ENCODE results near the gene LRWD1. TPM values are rescaled to one million over a fixed set of nuclear protein-coding genes. Genes with fewer than 3 reads are reported as not detected.
A peak's percentile ranks its signal among the peaks of the same experiment; 100 is the strongest.
"Not testable (repeated sequence)": the region's sequence is repeated elsewhere in the genome, so short reads cannot be mapped to it uniquely, and the experiment has no call there.

The LRWD1 gene
- total RNA-seq, 2 donors from 2014 or later = 12.8 to 57.7 TPM

DNA sequence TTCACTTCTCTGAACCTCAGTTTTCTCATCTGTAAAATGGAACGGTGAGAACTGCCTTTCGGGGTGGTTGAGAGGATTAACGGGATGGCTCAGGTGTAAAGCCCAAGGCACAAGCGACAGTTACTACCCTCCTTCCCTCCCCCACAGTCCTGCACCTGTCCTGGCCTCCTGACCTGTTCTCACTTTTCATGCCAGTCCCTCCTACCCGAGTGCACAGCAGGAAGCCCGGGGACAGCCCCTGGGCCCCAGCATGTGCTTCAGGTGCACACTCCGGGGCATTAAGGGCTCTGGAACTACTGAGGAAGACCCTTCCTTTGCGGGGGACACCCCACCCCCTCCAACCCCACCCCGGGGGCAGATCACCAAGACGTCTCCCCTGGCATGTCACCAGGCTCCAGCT, 52.2 kb downstream of the LRWD1 start:
- no CpG with 5 or more reads among the region's 10 CpGs for WGBS
- H3K4me1 ChIP-seq (replicated peaks); H3K4me3 ChIP-seq; DNase-seq (ENCODE audit: low spot score); H3K27me3 ChIP-seq (replicated peaks; ENCODE audit: insufficient read depth); H3K9me3 ChIP-seq; intact Hi-C loops (cut with DNase I); H3K36me3 ChIP-seq; H3K27ac ChIP-seq: not testable (repeated sequence)

DNA sequence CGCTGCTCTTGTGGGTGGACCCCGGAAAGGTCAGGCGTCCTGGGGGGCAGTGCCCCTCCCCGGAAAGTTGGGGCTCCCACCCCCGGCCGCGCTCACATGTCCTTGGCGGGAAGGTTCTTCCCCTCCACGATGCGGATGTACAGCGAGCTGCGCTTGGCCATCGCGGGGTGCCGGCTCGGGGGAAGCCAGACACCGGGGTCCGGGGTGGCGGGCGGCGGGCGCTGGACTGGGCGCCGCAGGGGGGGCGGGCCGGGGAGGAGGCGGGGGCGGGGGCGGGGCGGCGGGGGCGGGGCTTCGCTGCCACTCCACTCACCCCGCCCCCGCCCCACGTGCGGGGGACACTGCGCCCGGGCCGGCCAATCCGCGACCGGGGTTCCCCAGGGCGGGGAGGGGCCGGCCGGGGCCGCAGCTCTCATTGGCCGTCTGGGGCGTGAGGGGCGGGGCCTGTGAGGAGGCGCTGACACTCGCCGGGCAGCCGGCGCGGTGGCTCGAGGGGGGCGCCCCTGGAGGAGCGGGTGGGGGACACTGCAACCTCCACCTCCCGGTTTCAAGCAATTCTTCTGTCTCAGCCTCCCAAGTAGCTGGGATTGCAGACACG, 52.9 kb downstream of the LRWD1 start, which contains the start of gene RASA4B:
Gene RASA4B, minus strand, starts transcription at position 228 of the 598 bp plus-strand sequence. Its CDS starts 67 bp downstream, at position 161.
- WGBS = no CpG with 5 or more reads among the region's 61 CpGs
- H3K9me3 ChIP-seq; H3K4me1 ChIP-seq (replicated peaks); H3K27me3 ChIP-seq (replicated peaks; ENCODE audit: insufficient read depth); DNase-seq (ENCODE audit: low spot score); H3K36me3 ChIP-seq; H3K27ac ChIP-seq; intact Hi-C loops (cut with DNase I): not testable (repeated sequence)
- peak within 1 kb of the TSS in 1 of 2 donors; percentile 24 for H3K4me3 ChIP-seq

DNA sequence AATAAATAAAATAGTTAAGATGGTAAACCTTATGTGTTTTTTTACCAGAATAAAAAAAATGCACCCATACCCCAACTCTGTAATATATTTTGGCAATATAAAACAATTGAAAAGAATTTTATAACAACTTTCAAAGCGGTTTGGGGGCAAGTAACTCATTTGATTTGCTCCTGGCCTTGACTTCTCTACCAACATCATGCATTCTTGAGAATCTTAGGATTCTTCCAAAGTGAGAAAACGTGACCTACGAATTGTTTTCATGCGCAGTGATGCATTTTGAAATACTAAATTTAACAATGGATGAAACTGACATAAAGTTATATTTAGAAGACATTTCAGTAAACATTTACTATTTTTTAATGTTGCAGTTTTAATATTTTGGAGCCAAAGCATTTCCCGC, 56.0 kb downstream of the LRWD1 start:
- intact Hi-C loops (cut with DNase I); H3K4me3 ChIP-seq; DNase-seq (ENCODE audit: low spot score); H3K27me3 ChIP-seq (replicated peaks; ENCODE audit: insufficient read depth); H3K9me3 ChIP-seq; H3K27ac ChIP-seq; H3K4me1 ChIP-seq (replicated peaks); H3K36me3 ChIP-seq: not testable (repeated sequence)
- no CpG with 5 or more reads among the region's 5 CpGs for WGBS

Small RNA genes lying within 50 kb of the gene (microRNA-seq; reads per million reads assigned to microRNA genes)
- 2.1 reads per million, percentile 30 among the genes with 10 or more reads in this experiment for gene MIR4467
- gene MIR5090 = 2.3 reads per million, percentile 32 among the genes with 10 or more reads in this experiment

Other genes with a start within 250 kb of the LRWD1 start
- gene SH2B2, start 178.1 kb upstream of the LRWD1 start, total RNA-seq = 10 to 100 TPM in 1 of 2 donors, 1 to 10 TPM in 1; 7.7 to 22.3 TPM
- gene SPDYE6, start 108.5 kb upstream of the LRWD1 start, total RNA-seq = under 1 TPM in 1 of 2 donors, not detected in 1; 0.85 TPM
- gene PRKRIP1, start 68.6 kb upstream of the LRWD1 start, total RNA-seq = 10 to 100 TPM; 31.6 to 50.1 TPM
- gene ORAI2, start 31.4 kb upstream of the LRWD1 start, total RNA-seq = 10 to 100 TPM; 20.5 to 24.8 TPM
- gene ALKBH4, start 121 bp upstream of the LRWD1 start, total RNA-seq = 10 to 100 TPM; 25.2 to 27.0 TPM
- 10 to 100 TPM; 23.2 to 46.4 TPM for gene POLR2J, start 13.9 kb downstream of the LRWD1 start, total RNA-seq
- 10 to 100 TPM in 1 of 2 donors, 1 to 10 TPM in 1; 2.0 to 25.7 TPM for gene RASA4B, start 52.8 kb downstream of the LRWD1 start, total RNA-seq
- gene UPK3BL2, start 78.7 kb downstream of the LRWD1 start, total RNA-seq = 10 to 100 TPM in 1 of 2 donors, 1 to 10 TPM in 1; 9.9 to 33.5 TPM
- 1 to 10 TPM in 1 of 2 donors, not detected in 1; 1.8 TPM for gene SPDYE2, start 86.2 kb downstream of the LRWD1 start, total RNA-seq
- 10 to 100 TPM; 11.5 to 16.6 TPM for gene POLR2J3, start 107.6 kb downstream of the LRWD1 start, total RNA-seq
- 10 to 100 TPM; 10.5 to 59.6 TPM for gene RASA4, start 151.8 kb downstream of the LRWD1 start, total RNA-seq
- 100 to 1,000 TPM in 1 of 2 donors, 10 to 100 TPM in 1; 63.2 to 125 TPM for gene UPK3BL1, start 177.8 kb downstream of the LRWD1 start, total RNA-seq
- gene SPDYE2B, start 185.3 kb downstream of the LRWD1 start, total RNA-seq = not detected
- 1 to 10 TPM in 1 of 2 donors, under 1 TPM in 1; 0.18 to 6.6 TPM for gene POLR2J2, start 206.7 kb downstream of the LRWD1 start, total RNA-seq

Data from prostate gland (tissue), 2 donors.